22Rv1 (cell line): Measurements from ENCODE around the gene FAM43A.

Source experiments
- H3K27ac ChIP-seq: fragments of 450-650 bp; 2 replicates; pipeline ENCODE4 v1.5.1; 2017
- ZFX ChIP-seq: fragments of 450-650 bp; IDR thresholded peaks from 2 replicates; pipeline ENCODE4 v1.6.1; 2017; ENCODE audit warnings: antibody characterized with exemption, borderline replicate concordance
- TF ChIP-seq, protein P1 (sequence below): fragments of 450-650 bp; IDR thresholded peaks from 2 replicates; pipeline ENCODE4 v1.5.1; 2017; ENCODE audit warnings: mild to moderate bottlenecking

FAM43A gene

DNA sequence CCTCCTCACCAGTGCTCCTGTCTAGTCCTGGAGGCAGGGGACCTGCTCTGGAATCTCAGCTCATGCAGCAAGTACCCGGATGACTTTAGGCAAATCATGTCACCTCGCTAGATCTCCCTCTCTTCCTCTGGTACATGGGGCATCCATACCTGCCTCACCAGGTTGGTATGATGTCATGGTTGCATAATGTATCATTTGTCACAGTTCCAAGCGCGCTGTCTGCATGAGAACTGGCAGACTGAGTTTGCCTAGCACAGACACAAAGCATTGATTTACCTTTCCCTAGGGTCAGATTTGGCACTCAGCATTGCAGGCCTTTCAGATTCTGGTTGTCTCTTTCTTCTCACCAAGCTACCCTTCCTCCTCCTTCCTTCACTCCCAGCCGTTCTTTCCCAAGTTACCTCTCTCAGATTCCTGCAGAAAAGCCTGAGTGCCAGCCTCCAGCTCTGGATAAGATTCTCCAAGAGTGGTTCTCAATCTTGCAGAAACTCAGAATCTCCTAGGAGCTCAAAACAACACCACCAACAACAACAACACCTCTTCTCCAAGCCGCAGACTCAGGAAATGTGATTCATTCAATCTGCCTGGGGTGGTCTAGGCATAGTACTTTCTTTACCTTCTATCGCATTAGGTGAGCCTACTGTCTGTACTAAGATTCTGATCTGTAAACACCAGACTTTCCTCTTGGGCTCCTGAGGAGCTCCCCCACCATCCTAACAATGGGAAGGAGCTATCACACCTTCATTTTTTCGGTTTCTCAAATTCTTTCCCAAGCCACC, 29.5 kb downstream of the FAM43A start:
- TF ChIP-seq ZFX, result no peak
- TF ChIP-seq, protein P1, sequence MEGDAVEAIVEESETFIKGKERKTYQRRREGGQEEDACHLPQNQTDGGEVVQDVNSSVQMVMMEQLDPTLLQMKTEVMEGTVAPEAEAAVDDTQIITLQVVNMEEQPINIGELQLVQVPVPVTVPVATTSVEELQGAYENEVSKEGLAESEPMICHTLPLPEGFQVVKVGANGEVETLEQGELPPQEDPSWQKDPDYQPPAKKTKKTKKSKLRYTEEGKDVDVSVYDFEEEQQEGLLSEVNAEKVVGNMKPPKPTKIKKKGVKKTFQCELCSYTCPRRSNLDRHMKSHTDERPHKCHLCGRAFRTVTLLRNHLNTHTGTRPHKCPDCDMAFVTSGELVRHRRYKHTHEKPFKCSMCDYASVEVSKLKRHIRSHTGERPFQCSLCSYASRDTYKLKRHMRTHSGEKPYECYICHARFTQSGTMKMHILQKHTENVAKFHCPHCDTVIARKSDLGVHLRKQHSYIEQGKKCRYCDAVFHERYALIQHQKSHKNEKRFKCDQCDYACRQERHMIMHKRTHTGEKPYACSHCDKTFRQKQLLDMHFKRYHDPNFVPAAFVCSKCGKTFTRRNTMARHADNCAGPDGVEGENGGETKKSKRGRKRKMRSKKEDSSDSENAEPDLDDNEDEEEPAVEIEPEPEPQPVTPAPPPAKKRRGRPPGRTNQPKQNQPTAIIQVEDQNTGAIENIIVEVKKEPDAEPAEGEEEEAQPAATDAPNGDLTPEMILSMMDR, result no peak
- no peak overlapping the region for H3K27ac ChIP-seq

GRCh38 chr3:194718079-194718478, 32.4 kb downstream of the FAM43A start:
- H3K27ac ChIP-seq, result no peak overlapping the region
- TF ChIP-seq ZFX, result no peak
- TF ChIP-seq, protein P1, result no peak

DNA sequence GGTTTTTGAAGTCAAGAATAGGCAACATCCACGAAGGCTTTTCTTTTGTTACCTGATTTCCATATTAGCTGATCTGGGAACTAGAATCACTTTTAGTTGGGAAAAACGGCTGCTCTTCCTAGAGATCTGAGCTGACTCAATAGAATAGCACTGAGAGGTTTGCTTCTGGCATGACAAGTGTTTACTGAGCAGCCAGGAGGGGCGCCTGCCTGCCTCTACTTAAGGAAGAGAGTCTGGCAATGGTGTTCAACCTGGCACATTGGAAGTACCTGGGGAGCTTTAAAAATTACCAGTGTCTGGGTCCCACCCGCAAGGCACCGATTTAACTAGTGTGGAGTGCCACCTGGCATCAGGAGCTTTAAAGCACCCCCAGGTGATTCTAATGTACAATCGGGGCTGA, 34.4 kb downstream of the FAM43A start:
- no peak overlapping the region for H3K27ac ChIP-seq

DNA sequence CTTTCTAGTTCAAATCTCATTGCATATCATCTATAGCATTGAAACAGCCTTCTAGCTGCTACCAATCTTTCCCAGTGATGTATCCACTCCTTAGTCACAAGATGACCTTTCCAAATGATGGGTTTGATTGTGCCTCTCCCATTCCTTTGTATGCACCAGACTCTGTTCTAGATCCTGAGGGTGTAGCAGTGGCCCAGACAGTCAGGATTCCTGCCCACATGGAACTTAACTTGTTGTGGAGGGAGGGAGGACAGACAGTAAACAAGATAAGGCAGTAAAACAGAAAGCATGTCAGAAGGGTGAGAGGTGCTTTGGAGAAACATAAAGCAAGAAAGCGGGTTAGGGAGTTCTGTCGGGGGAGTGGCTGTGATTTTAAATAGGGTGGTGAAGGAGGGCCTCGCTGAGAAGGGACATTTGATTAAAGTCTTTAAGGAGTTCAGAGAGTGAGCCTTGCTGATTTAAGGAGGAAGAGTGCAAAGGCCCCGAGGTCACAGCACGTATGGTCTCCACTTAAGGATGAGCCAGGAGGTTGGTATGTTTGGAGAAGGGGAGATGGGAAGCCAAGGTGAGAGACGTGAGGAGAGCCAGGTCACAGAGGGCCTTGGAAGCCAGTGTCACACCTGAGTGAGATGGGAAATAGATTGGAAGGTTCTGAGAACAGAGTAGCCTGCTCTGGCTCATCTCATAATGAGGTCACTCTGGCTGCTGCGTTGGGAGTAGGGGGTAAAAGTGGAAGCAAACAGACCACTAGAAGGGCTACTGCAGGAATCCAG, 38.3 kb downstream of the FAM43A start:
- no peak for TF ChIP-seq ZFX
- TF ChIP-seq, protein P1, result no peak
- no peak overlapping the region for H3K27ac ChIP-seq

More for the DNA sequence above, 34.4 kb downstream of the FAM43A start:
- no peak for TF ChIP-seq ZFX
- TF ChIP-seq, protein P1, result no peak

DNA sequence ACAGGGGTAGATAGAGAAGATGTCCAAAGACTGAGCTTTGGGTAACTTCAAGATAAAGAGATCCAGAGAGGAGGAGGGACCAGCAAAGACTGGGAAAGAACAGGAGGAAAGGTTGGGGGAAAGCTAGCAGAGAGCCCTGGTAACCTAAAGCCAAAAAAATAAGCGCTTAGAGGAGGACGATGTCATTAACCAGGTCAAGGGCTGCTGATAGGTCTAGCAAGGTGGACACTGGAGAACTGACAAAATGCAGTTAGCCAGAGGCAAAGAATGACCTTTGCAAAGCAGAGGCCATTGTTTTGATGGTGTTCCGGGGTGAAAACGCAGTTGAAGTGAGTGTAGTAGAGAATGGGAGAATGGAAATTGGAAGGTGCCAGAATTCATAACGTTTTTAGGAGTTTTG, 39.7 kb downstream of the FAM43A start:
- no peak overlapping the region for H3K27ac ChIP-seq
- no peak for TF ChIP-seq ZFX
- TF ChIP-seq, protein P1, result no peak

DNA sequence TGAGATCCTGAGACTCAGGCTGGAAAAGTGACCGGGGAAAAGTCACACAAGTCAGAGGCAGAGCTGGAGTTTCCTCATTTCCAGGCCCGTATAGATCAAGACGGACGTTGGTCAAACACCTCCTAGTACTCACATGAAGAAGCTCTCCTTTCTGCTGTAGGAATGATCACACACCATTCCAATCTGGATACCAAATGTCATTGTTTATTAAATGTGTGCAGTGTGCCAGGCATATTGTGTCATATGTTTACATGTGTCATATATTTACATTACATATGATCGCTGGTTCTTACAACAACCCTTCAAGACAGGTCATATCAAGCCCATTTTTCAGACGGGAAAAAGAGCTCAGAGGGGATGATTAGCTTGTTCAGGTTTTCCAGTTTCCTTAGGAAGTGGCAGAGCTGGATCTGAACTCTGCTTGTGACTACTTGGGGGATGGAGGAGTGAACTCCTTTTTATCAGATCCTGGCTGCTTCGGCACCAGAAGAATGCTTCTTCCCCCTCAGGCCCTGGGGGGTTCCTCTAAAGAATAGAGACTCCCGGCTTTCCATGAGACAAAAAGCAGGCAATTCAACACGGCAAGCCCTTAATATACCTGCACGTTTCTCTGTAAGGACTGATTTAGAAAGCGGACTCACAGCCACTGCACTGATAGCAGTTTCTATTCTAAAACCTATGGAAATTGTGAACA, 41.9 kb downstream of the FAM43A start:
- H3K27ac ChIP-seq, result no peak overlapping the region
- no peak for TF ChIP-seq ZFX
- TF ChIP-seq, protein P1, result no peak

DNA sequence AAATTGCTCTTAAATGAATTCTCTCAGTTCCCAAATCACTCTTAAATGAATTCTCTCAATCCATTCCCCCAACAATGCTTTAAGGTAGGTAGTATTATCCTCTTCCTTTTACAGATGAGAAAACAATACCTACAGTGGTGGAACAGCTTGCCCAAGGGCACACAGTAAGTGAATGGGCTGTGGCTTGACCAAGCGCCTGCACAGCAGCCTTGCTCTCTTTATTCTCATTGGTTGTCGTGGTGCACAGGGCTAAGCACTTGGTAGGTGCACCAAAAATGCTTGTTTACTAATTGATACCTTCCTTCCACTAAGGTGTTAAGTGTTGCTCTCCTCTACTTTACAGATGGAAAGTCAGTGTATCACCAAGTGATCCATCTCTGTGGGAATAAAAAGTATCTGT, 43.3 kb downstream of the FAM43A start:
- no peak for TF ChIP-seq ZFX
- TF ChIP-seq, protein P1, result no peak

More for the DNA sequence above, 43.3 kb downstream of the FAM43A start:
- no peak overlapping the region for H3K27ac ChIP-seq
